SU-DHL-6 (cell line): Measurements from ENCODE around the gene DISP3.

ENCODE experiments used
- H2AFZ ChIP-seq: fragments of 200-600 bp; sonication (generic); 2 replicates; pipeline ENCODE4 v1.6.1; 2014; ENCODE audit warnings: low read depth, mild to moderate bottlenecking, moderate library complexity, mixed read lengths, antibody characterized with exemption, low read length; ENCODE audit not compliant: severe bottlenecking
- H3F3A ChIP-seq: fragments of 200-600 bp; shearing (Covaris generic); 2 replicates; pipeline ENCODE4 v1.6.0; 2016; ENCODE audit warnings: antibody characterized with exemption, mild to moderate bottlenecking; ENCODE audit not compliant: insufficient read depth
- H3K27ac ChIP-seq: fragments of 200-600 bp; sonication (generic); 2 replicates; pipeline ENCODE4 v1.5.1; 2016; ENCODE audit warnings: low read depth, mild to moderate bottlenecking, low read length, moderate library complexity, mixed read lengths
- H3K27me3 ChIP-seq: fragments of 200-600 bp; sonication (generic), shearing (Covaris generic); 2 replicates; pipeline ENCODE4 v1.6.0; 2014; ENCODE audit warnings: mild to moderate bottlenecking, low read length
- H3K36me3 ChIP-seq: fragments of 200-600 bp; sonication (generic); 2 replicates; pipeline ENCODE4 v1.6.1; 2014; ENCODE audit warnings: mild to moderate bottlenecking, low read length, mixed read lengths
- H3K4me2 ChIP-seq: fragments of 300-600, 200-600 bp; shearing (Covaris generic), sonication (generic); 2 replicates; pipeline ENCODE4 v1.6.0; 2014; ENCODE audit warnings: low read length, low read depth, mild to moderate bottlenecking; ENCODE audit not compliant: poor library complexity, severe bottlenecking
- H3K4me3 ChIP-seq: fragments of 200-600 bp; sonication (generic); 2 replicates; pipeline ENCODE4 v1.5.1; 2014; ENCODE audit warnings: antibody characterized with exemption, low read length, mild to moderate bottlenecking, mixed read lengths; ENCODE audit not compliant: insufficient read depth, poor library complexity, severe bottlenecking
- H3K79me2 ChIP-seq: fragments of 200-600 bp; sonication (generic); 2 replicates; pipeline ENCODE4 v1.6.1; 2014; ENCODE audit warnings: mild to moderate bottlenecking, low read length, moderate library complexity; ENCODE audit not compliant: insufficient read depth
- H3K9ac ChIP-seq: fragments of 200-600 bp; sonication (generic); 2 replicates; pipeline ENCODE4 v1.7.0; 2014; ENCODE audit warnings: mild to moderate bottlenecking, low read length
- H3K9me2 ChIP-seq: fragments of 200-600 bp; sonication (generic); replicated peaks from 2 replicates; pipeline ENCODE4 v1.6.1; 2014; ENCODE audit warnings: low read length; ENCODE audit not compliant: insufficient read depth
- H3K9me3 ChIP-seq: fragments of 200-600 bp; sonication (generic); 2 replicates; pipeline ENCODE4 v1.6.1; 2014; ENCODE audit warnings: low read length, mixed read lengths; ENCODE audit not compliant: insufficient read depth
- H4K20me1 ChIP-seq: fragments of 200-600 bp; sonication (generic); 2 replicates; pipeline ENCODE4 v1.6.1; 2014; ENCODE audit warnings: low read depth, mild to moderate bottlenecking, antibody characterized with exemption, low read length, moderate library complexity, mixed read lengths
- CTCF ChIP-seq: fragments of 200-600 bp; sonication (generic); IDR thresholded peaks from one replicate; pipeline ENCODE4 v1.5.1; 2017; ENCODE audit warnings: antibody characterized with exemption, mild to moderate bottlenecking, low read length, moderate library complexity; ENCODE audit not compliant: insufficient read depth, poor library complexity, severe bottlenecking
- EZH2phosphoT487 ChIP-seq: fragments of 200-600 bp; sonication (generic), shearing (Covaris generic); conservative IDR thresholded peaks from 2 replicates; pipeline ENCODE4 v1.6.1; 2018; ENCODE audit warnings: mild to moderate bottlenecking, antibody characterized with exemption, low read length, moderate library complexity, mixed read lengths

The DISP3 gene

GRCh38 chr1:11500881-11501280 is 21.9 kb downstream of the DISP3 start:
- Histone ChIP-seq H3F3A (no peaks in the 10 kb centered on the region), H3K9me3 (peaks cover 11% of the 10 kb centered on the region; the same call in 1 of the 2 replicates), H3K79me2 (no peaks in the 10 kb centered on the region), H3K9ac (no peak overlapping the region), H3K27ac (no peak overlapping the region), H3K27me3 (no peaks in the 10 kb centered on the region), H4K20me1 (no peaks in the 10 kb centered on the region), H3K4me2 (no peak overlapping the region), H2AFZ (no peak overlapping the region), H3K36me3 (no peaks in the 10 kb centered on the region), H3K4me3 (no peak overlapping the region), H3K9me2 (no peaks in the 10 kb centered on the region)
- TF ChIP-seq EZH2phosphoT487, result no peak

GRCh38 chr1:11501491-11501897 is 22.5 kb downstream of the DISP3 start:
- Histone ChIP-seq H3K27ac (no peak overlapping the region), H3K9me3 (peaks cover 18% of the 10 kb centered on the region; the same call in 1 of the 2 replicates), H3K9ac (no peak overlapping the region), H4K20me1 (no peaks in the 10 kb centered on the region), H3K79me2 (no peaks in the 10 kb centered on the region), H3K36me3 (no peaks in the 10 kb centered on the region), H2AFZ (no peak overlapping the region), H3K27me3 (no peaks in the 10 kb centered on the region), H3K4me3 (no peak overlapping the region), H3K4me2 (no peak overlapping the region), H3K9me2 (no peaks in the 10 kb centered on the region), H3F3A (no peaks in the 10 kb centered on the region)
- TF ChIP-seq EZH2phosphoT487 (no peak), CTCF (no peak)

- Histone ChIP-seq H4K20me1 (no peaks in the 10 kb centered on the region), H3K4me3 (no peak overlapping the region), H3K36me3 (no peaks in the 10 kb centered on the region), H3K9me3 (peaks cover 23% of the 10 kb centered on the region; the same call in 1 of the 2 replicates), H3K9ac (no peak overlapping the region), H3K79me2 (no peaks in the 10 kb centered on the region), H3K27ac (no peak overlapping the region), H3K4me2 (no peak overlapping the region), H3K27me3 (no peaks in the 10 kb centered on the region), H2AFZ (no peak overlapping the region), H3K9me2 (no peaks in the 10 kb centered on the region), H3F3A (no peaks in the 10 kb centered on the region)
- TF ChIP-seq CTCF (no peak), EZH2phosphoT487 (no peak)
Measured at GRCh38 chr1:11501906-11502485, 23.0 kb downstream of the DISP3 start.

- Histone ChIP-seq H3K36me3 (no peaks in the 10 kb centered on the region), H3K9ac (no peak overlapping the region), H3F3A (no peaks in the 10 kb centered on the region), H2AFZ (no peak overlapping the region), H3K27ac (no peak overlapping the region), H3K27me3 (no peaks in the 10 kb centered on the region), H3K4me3 (no peak overlapping the region), H3K79me2 (no peaks in the 10 kb centered on the region), H3K9me2 (no peaks in the 10 kb centered on the region), H4K20me1 (no peaks in the 10 kb centered on the region), H3K9me3 (peaks cover 24% of the 10 kb centered on the region; the same call in 1 of the 2 replicates), H3K4me2 (no peak overlapping the region)
- TF ChIP-seq EZH2phosphoT487, result no peak
- no peak for TF ChIP-seq CTCF
Measured at GRCh38 chr1:11502516-11502915, 23.6 kb downstream of the DISP3 start.
